Adipose tissue (tissue), 3 donors: ENCODE results near the gene FHL5. TPM values are rescaled to one million over a fixed set of nuclear protein-coding genes. Genes with fewer than 3 reads are reported as not detected.
"Not testable (repeated sequence)": the region's sequence is repeated elsewhere in the genome, so short reads cannot be mapped to it uniquely, and the experiment has no call there.

Experiments used
- H3K27ac ChIP-seq: one replicate; pipeline ENCODE4 v1.5.1; 2013; ENCODE audit warnings: low read depth, low read length
- WGBS, 3 donors: extraction: QIAGEN DNeasy Blood & Tissue Kit; methylation state at CpG; one replicate each; pipeline ENCODE4 v1.1.7; 2013; 5-methylcytosine and 5-hydroxymethylcytosine counted together
- polyA plus RNA-seq, 3 donors: library from polyadenylated mRNA; stranded (reverse); fragments of 200-250 nt; gene quantifications; one replicate each; pipeline ENCODE4 v1.2.3, GENCODE V29; 2013
- donor health status: healthy with polysubstance abuse.
- donor health status: Bipolar disorder and iron deficiency.
- donor health status: healthy.

Gene FHL5
- polyA plus RNA-seq, 3 donors, result 2.6 to 12.7 (median 10.3) TPM

DNA sequence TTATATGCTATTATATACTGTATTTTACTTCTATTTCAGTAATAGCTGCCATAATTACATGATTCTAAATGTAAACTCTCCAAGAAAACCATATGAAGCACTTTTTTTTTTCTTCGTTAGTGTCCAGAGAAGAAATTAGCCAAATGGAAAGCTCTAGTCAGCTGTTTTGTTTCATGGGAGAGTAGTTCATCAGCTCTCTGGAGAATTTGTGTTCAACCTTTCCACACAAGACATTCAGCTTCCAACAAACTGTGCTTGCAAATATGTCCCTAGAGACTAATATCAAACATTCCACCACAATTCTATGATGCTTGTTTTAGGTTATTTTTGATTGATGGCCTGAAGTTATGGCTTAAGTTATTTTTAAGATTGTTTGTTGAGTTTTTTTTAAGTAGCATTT is 19.5 kb downstream of the FHL5 start:
- H3K27ac ChIP-seq, result no peak overlapping the region
- WGBS, 3 donors, result 67 to 75% (median 69%) methylated on average over 1 of the region's 1 CpG

DNA sequence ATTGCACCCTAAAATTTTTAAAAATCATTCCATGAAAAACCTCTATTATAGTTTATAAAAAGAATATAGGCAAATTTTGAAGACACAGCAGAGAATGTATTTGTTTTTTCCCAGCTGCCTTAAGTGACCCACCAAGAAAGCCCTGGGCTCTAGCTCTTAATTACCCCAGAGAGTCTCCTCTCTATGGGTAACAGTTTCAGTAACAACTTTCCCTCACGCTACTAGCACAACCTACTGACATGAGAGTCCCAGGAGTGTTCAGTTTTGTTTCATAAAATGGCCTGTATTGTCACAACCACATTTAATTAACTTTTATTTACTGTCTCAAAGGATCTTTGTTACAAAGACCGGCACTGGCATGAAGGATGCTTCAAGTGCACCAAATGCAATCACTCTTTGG is 41.5 kb downstream of the FHL5 start:
- no peak overlapping the region for H3K27ac ChIP-seq
- WGBS, 3 donors, result 71 to 80% (median 77%) methylated on average over 2 of the region's 2 CpGs

DNA sequence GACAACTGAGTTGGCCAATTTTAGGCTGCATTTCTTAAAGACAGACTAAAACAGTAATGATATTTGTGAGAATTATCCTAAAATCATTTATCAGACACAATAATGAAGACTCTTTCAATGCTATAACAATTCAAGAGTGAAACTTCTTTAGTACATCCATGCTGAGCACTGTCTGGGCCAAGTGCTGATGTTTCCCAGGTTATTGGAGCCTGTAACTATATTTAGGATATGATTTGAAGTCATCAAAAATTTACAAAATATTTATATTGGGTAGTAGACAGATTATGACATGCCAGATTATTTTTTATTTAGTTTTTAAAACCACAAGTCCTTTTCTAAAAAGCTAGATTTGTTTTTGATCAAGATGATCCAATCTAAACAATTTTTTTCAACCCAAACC is 45.1 kb downstream of the FHL5 start:
- no peak overlapping the region for H3K27ac ChIP-seq

DNA sequence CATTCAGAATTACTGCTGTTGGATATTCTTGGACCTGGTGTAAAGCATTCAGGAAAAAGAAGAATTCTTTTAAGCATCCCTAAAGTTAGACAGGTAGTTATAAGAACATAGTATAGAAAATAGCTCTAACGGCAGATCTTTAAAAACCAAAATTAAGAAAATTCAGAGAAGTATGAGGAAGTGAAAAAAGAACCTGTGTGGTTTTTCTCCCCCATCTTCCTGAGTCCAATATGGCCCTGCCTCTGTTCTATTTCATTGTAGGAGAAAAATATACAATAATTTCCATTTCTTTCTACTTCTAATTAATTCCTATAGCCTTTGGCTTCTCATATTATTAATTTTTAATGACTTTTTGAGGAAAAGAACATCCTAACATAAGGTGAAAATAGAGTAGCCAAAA is 47.1 kb downstream of the FHL5 start:
- H3K27ac ChIP-seq, result no peak overlapping the region
- 95 to 100% (median 99%) methylated on average over 1 of the region's 1 CpG for WGBS, 3 donors

DNA sequence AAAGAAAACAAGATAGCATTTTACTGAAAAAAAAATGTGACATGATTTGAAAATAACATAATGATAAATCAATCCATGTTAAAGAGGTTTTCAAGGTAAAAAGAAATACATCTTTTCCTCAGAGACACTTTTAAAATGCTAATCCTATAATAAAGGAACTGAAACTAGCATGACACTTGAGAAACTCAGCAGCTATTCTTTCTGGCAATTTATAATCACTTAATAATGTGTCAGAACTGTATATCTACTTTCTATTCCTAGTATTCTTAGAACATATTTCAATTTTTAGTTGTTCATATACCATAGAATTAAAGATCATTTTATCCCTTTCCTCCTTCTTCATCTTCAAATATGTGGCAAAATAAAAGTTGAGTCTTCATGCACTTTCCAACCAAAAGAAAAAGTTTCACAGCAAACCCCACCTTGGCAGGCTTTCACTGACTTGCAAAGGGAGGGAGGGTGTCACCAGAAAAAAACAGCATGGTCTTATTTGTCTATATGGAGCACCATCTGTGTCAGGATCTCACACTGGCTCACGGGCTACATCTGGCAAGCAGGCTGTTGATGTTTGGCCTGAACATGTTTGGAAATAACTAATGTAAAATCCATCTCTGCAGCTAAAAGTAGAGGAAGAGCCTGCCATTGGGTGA is 48.5 kb downstream of the FHL5 start:
- no peak overlapping the region for H3K27ac ChIP-seq
- 56 to 73% (median 59%) methylated on average over 1 of the region's 1 CpG for WGBS, 3 donors

DNA sequence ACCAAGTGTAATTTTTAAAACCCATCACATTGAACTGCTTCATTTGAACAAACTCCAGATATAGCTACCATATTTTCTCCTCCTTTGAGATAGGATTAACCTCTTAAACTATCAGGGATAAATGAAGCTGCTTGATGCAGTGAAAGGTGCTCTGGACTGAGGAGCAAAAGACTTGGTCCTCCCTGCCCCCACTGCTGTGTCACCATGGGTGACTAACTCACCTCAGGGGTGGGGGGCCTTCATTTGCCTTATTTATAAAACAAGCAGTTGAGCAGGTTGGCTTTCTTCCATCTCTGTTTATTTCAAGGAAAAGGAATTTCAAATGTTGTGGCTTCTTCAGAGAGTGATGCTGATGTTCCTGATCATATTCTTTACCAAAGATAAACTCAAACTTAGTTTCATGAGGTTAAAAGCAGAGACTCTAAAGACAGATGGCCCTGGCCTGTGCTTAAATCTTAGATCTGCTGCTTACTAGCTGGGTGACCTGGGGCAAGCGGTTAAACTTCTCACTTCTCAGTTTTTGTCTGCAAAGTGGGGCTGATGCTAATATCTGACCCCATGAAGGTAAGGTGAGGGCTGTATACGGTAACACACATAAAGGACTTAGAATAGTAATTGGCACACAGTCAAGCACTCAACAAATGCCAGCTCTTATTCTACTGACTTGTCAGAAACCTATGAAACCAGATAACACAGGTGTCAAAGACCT is 50.5 kb downstream of the FHL5 start:
- no peak overlapping the region for H3K27ac ChIP-seq
- 59 to 83% (median 81%) methylated on average over 2 of the region's 2 CpGs for WGBS, 3 donors

DNA sequence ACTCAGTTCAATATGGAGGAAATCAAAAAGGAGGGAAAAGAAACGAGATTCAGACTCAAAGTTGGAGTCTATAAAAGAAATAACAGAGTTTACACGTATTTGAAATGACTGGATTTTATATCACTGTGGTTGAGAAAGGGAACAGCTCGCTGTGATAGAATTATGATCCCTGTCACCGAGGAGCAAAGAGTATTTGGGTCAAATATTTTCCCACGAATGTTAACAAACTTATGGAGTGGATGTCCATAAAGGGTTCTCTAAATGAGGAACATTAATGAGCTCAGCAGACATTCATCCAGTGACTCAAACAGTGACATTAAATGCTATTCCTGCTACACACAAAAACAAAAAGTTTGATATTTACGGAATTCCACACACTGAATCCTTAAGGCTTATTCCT is 57.9 kb downstream of the FHL5 start:
- 59 to 74% (median 72%) methylated on average over 6 of the region's 6 CpGs for WGBS, 3 donors
- no peak overlapping the region for H3K27ac ChIP-seq

DNA sequence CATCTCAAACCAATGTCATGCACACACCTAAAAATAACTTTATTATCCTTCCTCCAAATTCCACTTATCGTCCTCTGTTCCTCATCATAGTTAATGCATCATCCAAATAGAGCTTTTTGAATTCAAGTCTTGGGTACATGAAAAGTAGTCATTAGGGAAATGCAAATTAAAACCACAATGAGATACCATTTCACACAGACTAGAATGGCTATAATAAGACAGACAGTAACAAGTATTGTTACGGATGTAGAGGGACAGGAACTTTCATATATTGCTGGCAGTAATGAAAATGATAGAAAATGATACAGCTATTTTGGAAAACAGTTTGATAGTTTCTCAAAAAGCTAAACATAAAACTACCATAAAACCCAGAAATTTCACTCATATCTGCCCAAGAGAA is 59.1 kb downstream of the FHL5 start:
- WGBS, 3 donors, result 22 to 76% (median 26%) methylated on average over 2 of the region's 2 CpGs
- H3K27ac ChIP-seq, result no peak overlapping the region

DNA sequence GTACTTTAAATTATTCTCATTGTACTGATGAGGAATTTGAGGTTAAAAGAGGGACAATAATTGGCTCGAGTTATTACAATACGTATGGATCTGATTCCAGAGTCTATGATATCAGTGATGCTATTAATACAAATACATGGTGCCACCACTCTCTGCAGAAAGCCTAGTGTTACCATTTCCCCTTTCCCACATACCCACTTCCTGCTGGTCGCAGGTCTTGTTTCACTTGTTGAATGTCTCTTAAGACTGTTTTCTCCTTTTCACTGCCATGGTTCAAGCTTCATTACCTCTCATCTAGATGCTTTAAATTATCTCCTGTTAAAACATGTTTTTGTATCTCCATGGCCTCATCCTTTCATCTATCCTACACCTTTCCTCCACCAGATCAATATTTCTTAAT is 62.0 kb downstream of the FHL5 start:
- 46 to 57% (median 48%) methylated on average over 3 of the region's 3 CpGs for WGBS, 3 donors

DNA sequence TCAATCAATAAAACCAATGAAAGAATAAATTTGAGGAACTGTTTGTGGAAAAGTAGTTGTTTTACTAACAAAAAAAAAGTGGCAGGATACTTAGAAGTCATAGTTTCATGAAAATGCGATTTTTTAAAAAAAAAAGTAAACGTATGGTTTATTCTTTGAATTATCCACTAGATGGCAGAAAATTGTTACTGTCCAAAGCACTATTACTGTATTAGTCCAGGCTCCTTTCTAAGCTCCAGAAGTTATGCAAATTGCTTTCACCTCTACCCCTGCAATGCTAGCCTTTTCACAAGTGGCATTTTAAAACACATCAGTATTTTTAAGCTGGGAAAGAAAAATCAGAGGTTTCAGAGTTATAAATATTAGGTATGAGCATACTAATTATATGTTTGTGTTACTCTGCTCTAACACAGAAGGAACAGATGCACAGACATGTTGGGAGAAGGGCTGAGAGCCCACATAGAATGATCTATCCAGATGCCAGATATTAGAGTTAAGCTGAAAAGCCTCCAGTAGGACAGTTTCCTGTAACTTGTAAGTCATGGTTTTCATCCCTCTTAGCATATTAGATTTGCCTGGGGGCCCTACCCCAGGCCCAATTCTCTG is 63.9 kb downstream of the FHL5 start:
- no peak overlapping the region for H3K27ac ChIP-seq
- 4 to 7% (median 7%) methylated on average over 2 of the region's 2 CpGs for WGBS, 3 donors

More for the DNA sequence above, 62.0 kb downstream of the FHL5 start:
- H3K27ac ChIP-seq, result no peak overlapping the region

DNA sequence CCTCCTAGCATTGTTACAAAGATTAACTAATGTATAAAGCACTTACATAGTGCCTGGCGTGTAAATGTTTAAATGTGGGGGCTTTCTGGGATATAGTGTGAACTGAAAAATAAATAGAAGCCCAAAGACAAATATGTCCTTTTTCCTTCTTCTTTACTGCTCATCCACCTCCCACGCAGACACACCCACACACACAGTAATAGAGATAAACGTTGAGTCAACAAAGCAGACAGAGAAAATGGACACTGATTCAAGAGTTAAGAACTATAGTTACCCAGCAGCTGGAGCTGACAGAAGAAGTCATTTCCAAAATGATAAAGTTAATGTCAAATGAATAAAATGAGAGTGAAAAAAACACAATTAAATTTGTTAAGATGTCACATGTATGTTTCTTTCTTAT is 68.3 kb downstream of the FHL5 start:
- H3K27ac ChIP-seq, result no peak overlapping the region
- WGBS, 3 donors, result 30 to 61% (median 55%) methylated on average over 3 of the region's 3 CpGs

DNA sequence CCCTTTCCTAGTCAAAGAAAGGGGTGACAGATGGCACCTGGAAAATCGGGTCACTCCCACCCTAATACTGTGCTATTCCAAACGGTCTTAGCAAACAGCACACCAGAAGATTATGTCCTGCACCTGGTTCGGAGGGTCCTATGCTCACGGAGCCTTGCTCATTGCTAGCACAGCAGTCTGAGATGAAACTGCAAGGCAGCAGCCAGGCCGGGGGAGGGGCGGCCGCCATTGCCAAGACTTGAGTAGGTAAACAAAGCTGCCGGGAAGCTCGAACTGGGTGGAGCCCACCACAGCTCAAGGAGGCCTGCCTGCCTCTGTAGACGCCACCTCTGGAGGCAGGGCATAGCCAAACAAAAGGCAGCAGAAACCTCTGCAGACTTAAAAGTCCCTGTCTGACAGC is 75.1 kb downstream of the FHL5 start:
- WGBS, 3 donors, result 62 to 77% (median 76%) methylated on average over 10 of the region's 10 CpGs
- H3K27ac ChIP-seq, result not testable (repeated sequence)

DNA sequence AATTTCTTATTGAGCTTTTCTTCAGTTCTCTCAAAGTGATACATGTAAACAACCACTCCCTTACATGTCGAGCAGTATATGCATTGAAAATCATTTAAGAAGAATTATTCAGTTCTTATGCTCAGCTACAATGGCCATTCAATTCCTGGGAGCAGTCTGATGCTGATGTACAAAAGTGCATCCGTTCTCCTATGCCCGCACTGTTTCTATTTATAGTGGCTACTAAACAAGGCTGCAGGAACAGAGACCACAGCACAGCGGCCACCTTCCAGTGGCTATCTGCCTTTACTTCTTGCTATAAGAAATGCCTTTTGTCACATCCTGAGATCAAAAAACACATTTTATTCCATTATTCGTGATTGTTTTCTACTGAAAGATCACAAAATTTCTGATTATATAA is 82.2 kb downstream of the FHL5 start:
- no peak overlapping the region for H3K27ac ChIP-seq
- 55 to 58% (median 56%) methylated on average over 5 of the region's 5 CpGs for WGBS, 3 donors

DNA sequence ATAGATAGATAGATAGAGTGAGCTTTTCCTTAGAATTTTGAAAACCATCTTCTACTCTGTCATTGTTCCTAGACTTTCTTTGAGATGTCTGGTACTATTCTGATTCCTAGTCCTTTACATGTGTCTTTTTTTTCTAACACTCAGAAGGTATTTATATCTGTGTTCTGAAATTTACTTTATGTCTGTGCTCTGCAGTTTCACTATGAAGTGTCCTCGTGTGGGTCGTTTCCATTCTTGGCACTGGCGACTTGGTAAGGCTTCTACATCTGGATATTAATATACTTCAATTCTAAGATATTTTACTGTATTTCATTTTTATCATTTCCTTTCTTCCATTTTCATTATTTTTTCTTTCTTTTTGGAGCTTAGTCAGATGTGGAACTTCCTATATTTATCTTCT is 87.0 kb downstream of the FHL5 start:
- WGBS, 3 donors, result 70 to 79% (median 77%) methylated on average over 3 of the region's 3 CpGs
- no peak overlapping the region for H3K27ac ChIP-seq

DNA sequence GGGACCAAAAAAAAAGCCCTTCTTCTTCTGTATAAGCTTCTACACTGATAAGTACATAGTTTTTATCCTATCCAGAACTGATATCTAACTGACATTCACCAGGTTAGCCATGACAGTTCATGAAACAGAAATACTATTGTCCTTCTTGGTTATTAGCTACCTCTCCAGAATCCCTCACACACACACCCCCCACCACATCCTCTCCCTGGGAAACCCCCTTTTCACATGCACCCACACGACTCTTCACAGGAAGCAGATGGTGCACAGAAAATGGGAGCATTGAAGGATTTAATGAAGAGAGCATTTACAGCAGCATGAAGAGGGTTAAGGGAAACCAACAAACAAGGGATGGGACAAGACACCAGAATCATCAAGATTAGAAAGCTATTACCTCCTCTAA is 88.9 kb downstream of the FHL5 start:
- 28 to 33% (median 31%) methylated on average over 1 of the region's 1 CpG for WGBS, 3 donors
- H3K27ac ChIP-seq, result no peak overlapping the region

DNA sequence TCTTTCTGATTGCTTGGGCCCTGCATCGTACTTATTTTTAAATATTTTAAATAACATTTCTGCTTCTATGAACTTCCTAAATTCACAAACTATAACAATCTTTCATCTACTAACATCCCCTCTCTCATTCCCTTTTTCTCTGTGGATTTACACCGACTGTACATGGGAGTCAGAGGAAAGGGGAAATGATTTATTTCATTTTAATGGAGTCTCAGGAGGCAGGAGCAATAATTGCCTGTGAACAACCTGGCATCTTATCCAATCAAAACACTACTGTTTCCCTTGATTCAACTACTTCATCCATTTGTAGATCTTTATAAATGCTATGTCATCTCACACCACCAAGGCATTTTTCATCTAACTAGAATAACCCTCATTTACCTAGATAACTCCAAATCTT is 89.6 kb downstream of the FHL5 start:
- 63 to 75% (median 71%) methylated on average over 2 of the region's 2 CpGs for WGBS, 3 donors
- H3K27ac ChIP-seq, result no peak overlapping the region

DNA sequence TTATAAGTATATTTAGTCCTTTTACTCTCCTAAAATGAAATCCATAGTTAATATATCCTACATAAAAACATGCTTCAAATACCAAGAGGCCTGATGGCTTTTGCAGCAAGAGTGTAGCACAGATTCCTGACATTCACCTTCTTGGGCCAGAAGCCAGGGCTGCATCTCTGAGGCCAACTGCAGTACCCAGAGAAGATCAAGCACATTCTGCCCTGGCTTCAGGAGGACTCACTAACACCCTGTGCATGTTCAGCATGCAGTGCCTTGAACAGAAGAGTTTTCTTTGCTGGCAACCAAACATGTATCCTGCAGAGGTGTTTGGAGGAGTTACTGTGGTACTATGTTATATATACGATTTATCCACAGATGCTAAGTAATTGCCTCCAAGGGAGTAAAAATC is 90.3 kb downstream of the FHL5 start:
- H3K27ac ChIP-seq, result no peak overlapping the region
- 89 to 97% (median 92%) methylated on average over 1 of the region's 1 CpG for WGBS, 3 donors

DNA sequence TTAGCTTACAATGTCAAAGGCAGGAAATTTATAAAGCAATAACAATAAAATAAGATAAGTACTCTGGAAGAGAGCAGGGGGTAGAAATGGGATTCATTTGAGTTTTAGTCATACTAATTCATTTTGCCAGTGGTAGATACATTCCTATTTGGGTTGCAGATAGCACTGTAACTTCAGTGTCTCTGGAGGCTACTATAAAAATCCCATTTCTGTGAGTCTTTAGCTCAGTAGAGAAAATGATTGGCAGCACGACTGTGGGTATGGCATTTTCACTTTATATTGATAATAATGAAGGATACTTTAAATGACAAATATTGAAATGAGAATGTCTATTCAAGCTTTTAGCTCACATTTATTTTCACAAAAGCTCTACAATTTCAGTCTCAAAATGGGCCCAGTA is 93.6 kb downstream of the FHL5 start:
- WGBS, 3 donors, result 71 to 93% (median 85%) methylated on average over 1 of the region's 1 CpG

DNA sequence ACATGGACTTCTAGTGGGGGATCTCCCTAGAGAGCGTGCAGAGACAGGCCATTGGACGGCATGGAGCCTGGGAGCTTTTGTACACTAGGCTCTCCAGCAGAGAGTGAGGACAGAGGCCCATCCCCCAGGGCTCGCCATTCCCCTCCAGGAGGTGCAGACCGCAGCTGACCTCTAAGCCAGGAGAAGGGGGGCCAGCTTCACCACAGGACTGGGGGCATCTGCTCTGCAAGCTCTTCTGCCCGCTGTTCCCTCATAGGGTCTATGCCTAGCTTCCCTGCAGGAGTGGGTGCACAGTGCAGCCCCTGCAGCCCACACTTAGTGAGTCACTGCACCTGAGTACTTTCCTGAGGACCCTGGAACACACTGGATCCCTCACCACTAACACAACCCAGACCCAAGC is 94.4 kb downstream of the FHL5 start:
- H3K27ac ChIP-seq, result no peak overlapping the region
- 69 to 74% (median 70%) methylated on average over 4 to 5 of the region's 5 CpGs for WGBS, 3 donors

More for the DNA sequence above, 93.6 kb downstream of the FHL5 start:
- no peak overlapping the region for H3K27ac ChIP-seq
